ENCODE results near the gene SDR9C7.
"Not testable (repeated sequence)": the region's sequence is repeated elsewhere in the genome, so short reads cannot be mapped to it uniquely, and the experiment has no call there.

DNA sequence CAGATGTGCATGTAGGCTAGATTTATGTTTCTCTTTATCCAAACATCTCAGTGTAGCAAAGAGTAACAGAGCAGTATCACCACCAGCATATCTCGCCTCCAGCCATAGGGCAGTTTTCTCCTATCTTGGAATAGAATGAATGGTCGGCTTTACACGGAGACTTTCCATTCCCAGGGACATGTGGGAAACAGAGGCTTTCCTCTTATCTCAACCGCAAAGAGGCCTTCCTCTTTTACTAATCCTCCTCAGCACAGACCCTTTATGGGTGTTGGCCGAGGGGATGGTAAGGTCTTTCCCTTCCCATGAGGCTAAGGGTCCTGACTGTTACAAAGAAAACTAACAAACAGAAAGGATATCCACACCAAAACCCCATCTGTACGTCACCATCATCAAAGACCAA lies 34.7 kb upstream of the SDR9C7 start:
- TF ChIP-seq, protein P1, sequence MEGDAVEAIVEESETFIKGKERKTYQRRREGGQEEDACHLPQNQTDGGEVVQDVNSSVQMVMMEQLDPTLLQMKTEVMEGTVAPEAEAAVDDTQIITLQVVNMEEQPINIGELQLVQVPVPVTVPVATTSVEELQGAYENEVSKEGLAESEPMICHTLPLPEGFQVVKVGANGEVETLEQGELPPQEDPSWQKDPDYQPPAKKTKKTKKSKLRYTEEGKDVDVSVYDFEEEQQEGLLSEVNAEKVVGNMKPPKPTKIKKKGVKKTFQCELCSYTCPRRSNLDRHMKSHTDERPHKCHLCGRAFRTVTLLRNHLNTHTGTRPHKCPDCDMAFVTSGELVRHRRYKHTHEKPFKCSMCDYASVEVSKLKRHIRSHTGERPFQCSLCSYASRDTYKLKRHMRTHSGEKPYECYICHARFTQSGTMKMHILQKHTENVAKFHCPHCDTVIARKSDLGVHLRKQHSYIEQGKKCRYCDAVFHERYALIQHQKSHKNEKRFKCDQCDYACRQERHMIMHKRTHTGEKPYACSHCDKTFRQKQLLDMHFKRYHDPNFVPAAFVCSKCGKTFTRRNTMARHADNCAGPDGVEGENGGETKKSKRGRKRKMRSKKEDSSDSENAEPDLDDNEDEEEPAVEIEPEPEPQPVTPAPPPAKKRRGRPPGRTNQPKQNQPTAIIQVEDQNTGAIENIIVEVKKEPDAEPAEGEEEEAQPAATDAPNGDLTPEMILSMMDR (conservative IDR thresholded peaks at IDR 0.05; ENCODE audit: low read length), result not testable (repeated sequence)
- TF ChIP-seq EZH2phosphoT487 (IDR thresholded peaks at IDR 0.05; ENCODE audit: borderline replicate concordance, low read depth, low read length), result not testable (repeated sequence)

Measured in OCI-LY7 (cell line).